ENCODE measurements around the gene ADCK1.

- TF ChIP-seq CTCF (IDR thresholded peaks at IDR 0.05) (peak; percentile 64 to 92), POLR2AphosphoS5 (IDR thresholded peaks at IDR 0.05) (no peak), POLR2A (IDR thresholded peaks at IDR 0.05) (no peak)
Measured at GRCh38 chr14:77862154-77862786, 62.4 kb downstream of the ADCK1 start.

Measured in suprapubic skin (tissue), 4 donors.